Measurements from ENCODE around the gene NKX6-1. TPM values are rescaled to one million over a fixed set of nuclear protein-coding genes. Genes with fewer than 3 reads are reported as not detected.

Gene NKX6-1
- total and polyA plus RNA-seq, 9 of the 15 experiments (the other 6 are each of a cell fraction or from before 2014, with no cell fraction given) = not detected

- Histone ChIP-seq H3K27ac (ENCODE audit: extremely low read depth, low read depth, low read length) (no peak overlapping the region), H3K9me3 (replicated peaks; ENCODE audit: control insufficient read depth, insufficient read depth, low read depth, low read length) (no peaks in the 10 kb centered on the region), H3K79me2 (ENCODE audit: control insufficient read depth, insufficient read depth, low read length) (no peaks in the 10 kb centered on the region), H3K9me1 (ENCODE audit: control insufficient read depth, insufficient read depth, low read length) (no peaks in the 10 kb centered on the region), H3K4me1 (replicated peaks in 1 of 2; ENCODE audit: control insufficient read depth in 2 of 2, insufficient read depth in 2 of 2, low read length in 2 of 2) (no peaks in the 10 kb centered on the region), H3K9ac (ENCODE audit: insufficient read depth in 1 of 2, low read depth in 2 of 2, low read length in 2 of 2) (no peak overlapping the region), H2AFZ (ENCODE audit: low read depth, low read length) (no peak overlapping the region), H3K27me3 (ENCODE audit: control insufficient read depth in 2 of 2, insufficient read depth in 2 of 2, low read length in 2 of 2) (no peaks in the 10 kb centered on the region; a peak in 1 of 5 replicates), H3K4me3 (no peak overlapping the region), H3K36me3 (ENCODE audit: control insufficient read depth, insufficient read depth, low read length) (no peaks in the 10 kb centered on the region), H3K4me2 (ENCODE audit: insufficient read depth, low read length) (no peak overlapping the region), H4K20me1 (replicated peaks; ENCODE audit: control insufficient read depth, insufficient read depth, low read length) (no peaks in the 10 kb centered on the region)
- WGBS (ENCODE audit: insufficient coverage, low coverage, missing lambda C conversion rate) = 0% methylated on average over 1 of the region's 1 CpG
- no TSS peak for BruUV-seq (replicated peaks)
- ATAC-seq (no peak), FAIRE-seq (no peak), DNase-seq (ENCODE audit: extremely low read depth in 1 of 4, low spot score in 3 of 4) (no peak)
- intact Hi-C loops (cut with micrococcal nuclease) (no loop called here), in situ Hi-C loops (cut with MboI) (no loop called here)
- no peak for TF ChIP-seq ZNF780A (CRISPR knock-in tag; IDR thresholded peaks at IDR 0.05)
- no peak for TF ChIP-seq CBX5 (IDR thresholded peaks at IDR 0.05; ENCODE audit: borderline replicate concordance, low read depth)
- TF ChIP-seq RAD21 (CRISPR knock-in tag; conservative IDR thresholded peaks at IDR 0.05 in 1 of 2, IDR thresholded peaks at IDR 0.05 in 1 of 2) = no peak
- no peak for TF ChIP-seq ZNF146 (CRISPR knock-in tag; IDR thresholded peaks at IDR 0.05; ENCODE audit: unreplicated experiment)
- TF ChIP-seq NFIC (IDR thresholded peaks at IDR 0.05) = no peak
- TF ChIP-seq ZNF76 (CRISPR knock-in tag; IDR thresholded peaks at IDR 0.05; ENCODE audit: borderline replicate concordance) = no peak
- CTCF ChIA-PET (ENCODE audit: low intra/inter-chr PET ratio) = no interaction called here
- POLR2A ChIA-PET = interaction anchor here (0.9 kb wide), 1 partner anchor 22 kb away, joined by 3 read pairs; no protein-coding TSS in a partner anchor
These were observed 39.3 kb downstream of the NKX6-1 start for GRCh38 chr4:84459783-84460182.

- H3K9ac ChIP-seq (ENCODE audit: insufficient read depth in 1 of 2, low read depth in 2 of 2, low read length in 2 of 2) = no peak overlapping the region
- ChIA-PET CTCF (ENCODE audit: low intra/inter-chr PET ratio) (no interaction called here), POLR2A (no interaction called here)
- H3K9me1 ChIP-seq (ENCODE audit: control insufficient read depth, insufficient read depth, low read length) = no peaks in the 10 kb centered on the region
- no peaks in the 10 kb centered on the region; a peak in 1 of 5 replicates for H3K27me3 ChIP-seq (ENCODE audit: control insufficient read depth in 2 of 2, insufficient read depth in 2 of 2, low read length in 2 of 2)
- no peak overlapping the region for H2AFZ ChIP-seq (ENCODE audit: low read depth, low read length)
- in situ Hi-C loops (cut with MboI) = no loop called here
- WGBS (ENCODE audit: insufficient coverage, low coverage, missing lambda C conversion rate) = 0% methylated on average over 4 of the region's 4 CpGs
- H3K36me3 ChIP-seq (ENCODE audit: control insufficient read depth, insufficient read depth, low read length) = no peaks in the 10 kb centered on the region
- H3K79me2 ChIP-seq (ENCODE audit: control insufficient read depth, insufficient read depth, low read length) = no peaks in the 10 kb centered on the region
- no peak overlapping the region for H3K4me2 ChIP-seq (ENCODE audit: insufficient read depth, low read length)
- FAIRE-seq = no peak
- H4K20me1 ChIP-seq (replicated peaks; ENCODE audit: control insufficient read depth, insufficient read depth, low read length) = no peaks in the 10 kb centered on the region
- no peak overlapping the region for H3K27ac ChIP-seq (ENCODE audit: extremely low read depth, low read depth, low read length)
- no peaks in the 10 kb centered on the region for H3K9me3 ChIP-seq (replicated peaks; ENCODE audit: control insufficient read depth, insufficient read depth, low read depth, low read length)
- ATAC-seq = no peak
- intact Hi-C loops (cut with micrococcal nuclease) = no loop called here
- no TSS peak for BruUV-seq (replicated peaks)
- H3K4me3 ChIP-seq = no peak overlapping the region
- H3K4me1 ChIP-seq (replicated peaks in 1 of 2; ENCODE audit: control insufficient read depth in 2 of 2, insufficient read depth in 2 of 2, low read length in 2 of 2) = no peaks in the 10 kb centered on the region
- DNase-seq (ENCODE audit: extremely low read depth in 1 of 4, low spot score in 3 of 4) = no peak
- TF ChIP-seq CHD4 (IDR thresholded peaks at IDR 0.05; ENCODE audit: insufficient read depth, insufficient replicate concordance, low read depth, low read length, poor library complexity, severe bottlenecking) (no peak), POLR2A (conservative IDR thresholded peaks at IDR 0.05) (no peak), RBM25 (IDR thresholded peaks at IDR 0.05; ENCODE audit: low read depth, low read length, severe bottlenecking) (no peak), SP2 (IDR thresholded peaks at IDR 0.05; ENCODE audit: extremely low read depth, low read depth, low read length, poor library complexity, severe bottlenecking) (no peak), STAT5A (IDR thresholded peaks at IDR 0.05; ENCODE audit: borderline replicate concordance, low read length) (no peak), BRF1 (IDR thresholded peaks at IDR 0.05; ENCODE audit: borderline replicate concordance, extremely low read depth, insufficient read length) (no peak), RB1 (IDR thresholded peaks at IDR 0.05; ENCODE audit: low read depth) (no peak), ZNF830 (CRISPR knock-in tag; IDR thresholded peaks at IDR 0.05) (no peak), CTCF (IDR thresholded peaks at IDR 0.05 in 2 of 3, conservative IDR thresholded peaks at IDR 0.05 in 1 of 3; ENCODE audit: insufficient read depth in 2 of 3, low read depth in 1 of 3, low read length in 3 of 3) (no peak)
These were observed 42.9 kb downstream of the NKX6-1 start for GRCh38 chr4:84456157-84456556.
